Stimulated activated CD8-positive, alpha-beta memory T cell treated with anti-CD3 and anti-CD28 coated beads, Interleukin-2, amount 100 ng/mL, for 48 hours (primary cell): Measurements from ENCODE around the gene RHBG.

Source experiments
- DNase-seq, 2 donors: peaks; one replicate each; pipeline ENCODE4 v3.0.0-alpha.2; 2020; ENCODE audit warnings: low read depth in 2 of 2

Gene RHBG

DNA sequence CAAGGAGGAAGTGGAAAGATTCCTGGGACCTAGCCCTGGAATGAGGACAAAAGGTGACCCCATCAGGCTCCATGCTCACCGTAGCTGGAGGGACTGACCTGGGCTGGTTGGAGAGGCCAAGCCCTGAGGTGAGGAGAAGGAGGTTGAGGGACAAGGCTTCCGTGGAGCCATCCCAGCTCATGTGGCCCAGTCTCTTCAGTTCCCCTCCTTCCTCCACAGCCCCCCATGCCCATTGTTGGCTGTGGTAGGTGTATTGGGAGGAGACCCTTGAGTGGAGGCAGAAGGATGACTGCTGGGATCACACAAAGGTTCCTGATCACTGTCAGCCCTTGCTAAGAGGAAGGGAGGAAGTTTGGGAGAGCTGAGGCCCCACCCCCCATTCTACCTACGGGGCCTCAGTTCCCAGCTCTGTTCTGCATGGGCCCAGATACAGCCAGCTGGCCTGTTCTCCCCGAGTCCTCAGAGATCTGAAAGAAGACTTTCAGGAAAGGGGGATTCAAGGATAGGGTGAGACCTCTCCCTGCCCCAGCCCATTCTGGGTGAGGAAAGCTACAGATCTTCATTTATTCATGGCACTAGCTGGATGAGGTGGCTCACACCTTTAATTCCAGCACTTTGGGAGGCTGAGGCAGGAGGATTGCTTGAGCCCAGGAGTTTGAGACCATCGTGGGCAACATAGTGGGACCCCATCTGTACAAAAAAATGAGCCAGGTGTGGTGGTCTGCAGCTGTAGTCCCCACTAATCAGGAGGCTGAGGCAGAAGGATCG is 17.3 kb downstream of the RHBG start:
- no peak for DNase-seq

GRCh38 chr1:156386949-156387869 is 18.2 kb downstream of the RHBG start:
- DNase-seq: no peak

DNA sequence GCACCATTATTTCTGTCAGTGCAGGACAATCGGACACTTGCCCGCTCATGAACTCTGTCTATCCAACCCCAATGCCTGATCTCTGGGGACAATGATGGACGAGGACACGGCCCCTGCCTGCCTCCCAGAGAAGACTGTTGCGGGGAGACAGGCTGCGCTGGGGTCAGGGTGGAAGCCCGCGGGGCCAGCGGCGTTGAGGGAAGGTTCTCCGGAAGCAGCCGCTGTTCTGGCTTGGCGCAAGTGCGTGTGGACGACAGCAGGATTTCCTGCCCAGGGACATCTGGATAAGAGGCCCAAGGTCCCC is 18.8 kb downstream of the RHBG start:
- no peak for DNase-seq

GRCh38 chr1:156388174-156389137 is 19.4 kb downstream of the RHBG start:
- no peak for DNase-seq

DNA sequence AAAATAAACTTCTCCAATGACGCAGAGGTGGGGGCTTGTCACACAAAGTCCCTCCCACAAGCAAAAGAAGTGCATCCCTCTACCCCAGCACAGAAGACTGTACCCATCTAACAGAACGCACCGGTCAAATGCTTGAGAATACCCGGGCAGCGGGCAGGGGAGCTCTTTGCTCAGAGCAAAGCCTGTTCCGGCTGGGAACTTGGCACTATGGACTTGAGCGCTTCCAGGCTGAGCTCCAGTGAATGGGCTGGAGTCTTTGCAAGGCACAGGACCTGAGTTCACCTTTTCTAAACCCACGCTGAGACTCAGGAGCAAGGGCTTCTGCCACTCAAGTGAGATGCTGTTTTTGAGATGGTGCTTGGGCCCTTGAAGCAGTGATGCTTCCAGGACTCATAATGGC is 20.3 kb downstream of the RHBG start:
- no peak for DNase-seq

DNA sequence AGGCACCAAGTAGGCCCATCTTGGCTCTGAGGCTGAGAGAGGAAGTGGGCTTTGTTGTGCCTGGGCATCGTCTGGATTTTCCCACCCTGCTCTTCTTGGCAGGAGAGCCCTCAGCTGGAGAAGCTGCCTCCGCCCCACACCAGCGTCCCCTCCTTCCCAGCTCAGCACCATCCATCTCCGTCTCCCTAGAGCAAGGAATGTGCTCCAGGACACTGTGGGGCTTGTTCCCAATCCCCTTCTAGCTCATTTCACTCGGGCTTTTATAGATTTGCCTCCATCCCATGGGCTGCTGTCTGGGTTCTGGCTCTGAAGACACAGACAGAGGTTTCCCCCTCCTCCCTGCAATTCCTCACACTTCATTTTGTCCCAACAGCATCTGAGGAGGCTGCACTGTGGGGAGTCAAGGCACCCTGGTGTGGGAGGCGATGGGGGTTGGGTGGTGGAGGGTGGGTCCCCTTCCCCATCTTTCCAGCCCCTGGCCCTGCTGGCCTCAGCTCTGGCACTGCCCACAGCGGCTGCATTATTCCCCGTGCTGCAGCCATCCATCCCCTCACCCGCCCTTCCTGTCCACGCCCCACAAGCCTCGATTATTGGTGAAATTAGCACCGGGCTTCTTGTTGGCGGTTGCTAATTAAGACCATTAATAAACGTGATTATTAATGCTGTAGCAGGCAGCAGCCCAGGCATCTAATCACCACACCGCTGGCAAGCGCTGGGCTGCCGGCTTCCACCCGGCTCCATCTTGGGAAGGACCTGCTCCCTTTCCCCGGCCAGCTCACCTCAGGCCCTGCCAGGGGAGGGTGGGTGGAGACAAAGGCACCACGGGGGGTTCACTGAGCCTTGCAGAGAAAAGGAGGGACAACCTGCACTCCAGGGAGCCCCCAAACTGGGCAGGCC is 21.7 kb downstream of the RHBG start:
- no peak for DNase-seq

DNA sequence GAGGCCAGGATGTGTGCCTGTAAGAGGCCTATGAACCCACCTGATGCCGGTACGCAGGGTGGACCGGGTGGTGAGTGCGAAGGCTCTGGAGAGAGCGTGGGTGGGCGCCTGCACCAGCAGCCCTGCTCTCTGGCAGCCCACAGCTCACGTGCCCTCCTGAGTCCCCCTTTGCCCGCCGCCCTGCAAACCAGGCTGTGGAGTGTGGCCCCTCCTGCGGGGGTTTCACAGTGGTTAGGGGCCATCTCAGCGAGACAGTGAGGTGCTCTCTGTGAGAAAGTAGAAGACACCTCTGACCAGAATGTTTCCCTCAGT is 22.3 kb downstream of the RHBG start:
- DNase-seq: no peak

- no peak for DNase-seq
Measured at GRCh38 chr1:156391701-156392100, 22.7 kb downstream of the RHBG start.

DNA sequence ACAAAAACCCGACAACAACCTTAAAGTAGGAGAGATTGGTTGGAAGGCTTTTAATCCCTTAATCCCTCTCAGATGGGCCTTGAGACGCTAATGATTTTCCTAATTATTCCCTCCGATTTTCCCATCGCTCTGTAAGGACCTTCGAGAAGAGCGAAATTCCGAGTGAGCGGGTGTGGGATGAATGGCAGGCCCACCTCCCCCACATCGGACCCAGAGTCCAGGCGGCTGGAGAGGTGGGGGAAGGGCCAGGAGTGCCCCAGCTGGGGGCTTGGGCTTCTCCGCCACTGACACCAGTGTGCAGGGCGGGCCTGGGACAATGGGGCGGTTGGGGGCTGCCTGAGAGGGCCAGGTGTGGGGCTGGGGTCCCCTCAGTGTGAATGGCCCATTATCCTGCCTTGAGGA is 23.4 kb downstream of the RHBG start:
- DNase-seq: no peak

DNA sequence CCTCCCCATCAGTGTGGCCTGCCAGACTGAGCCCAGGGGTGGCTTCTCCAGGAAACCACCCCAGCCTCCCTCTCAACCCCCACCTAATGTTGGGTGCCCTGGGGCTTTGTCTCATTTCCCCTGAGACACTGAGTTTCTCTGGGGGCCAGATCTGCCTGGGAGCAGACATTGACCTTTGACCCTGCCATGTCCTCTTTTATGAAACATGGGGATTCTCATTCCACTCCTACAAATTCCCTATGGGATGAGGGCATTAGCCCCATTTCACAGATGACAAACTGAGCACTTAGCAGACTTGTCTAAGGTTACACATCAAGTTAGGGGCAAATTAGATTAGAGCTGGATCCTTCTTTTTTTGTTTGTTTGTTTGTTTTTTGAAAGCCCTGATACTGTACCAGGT is 24.1 kb downstream of the RHBG start:
- DNase-seq: no peak

DNA sequence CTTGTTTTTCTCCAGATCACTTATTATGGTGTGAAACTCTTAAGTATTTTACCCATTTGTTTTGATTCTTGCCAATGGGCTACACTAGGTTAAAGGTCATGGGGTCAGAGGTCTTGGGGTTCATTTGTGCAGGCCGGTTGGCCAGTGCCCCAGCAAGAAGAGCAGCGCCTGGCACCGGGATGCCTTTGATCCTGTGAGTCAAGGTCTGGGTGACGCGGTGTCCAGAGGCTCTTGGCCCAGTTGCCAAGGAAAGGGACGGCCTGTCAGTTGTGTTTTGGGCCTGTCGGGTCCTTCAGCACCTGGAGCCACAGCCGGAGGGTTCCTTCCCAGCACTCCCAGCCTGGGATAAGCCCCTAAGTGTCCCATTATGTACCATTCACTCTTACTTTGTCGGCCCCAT is 25.1 kb downstream of the RHBG start:
- DNase-seq: no peak

GRCh38 chr1:156394835-156395461 is 25.9 kb downstream of the RHBG start:
- no peak for DNase-seq

DNA sequence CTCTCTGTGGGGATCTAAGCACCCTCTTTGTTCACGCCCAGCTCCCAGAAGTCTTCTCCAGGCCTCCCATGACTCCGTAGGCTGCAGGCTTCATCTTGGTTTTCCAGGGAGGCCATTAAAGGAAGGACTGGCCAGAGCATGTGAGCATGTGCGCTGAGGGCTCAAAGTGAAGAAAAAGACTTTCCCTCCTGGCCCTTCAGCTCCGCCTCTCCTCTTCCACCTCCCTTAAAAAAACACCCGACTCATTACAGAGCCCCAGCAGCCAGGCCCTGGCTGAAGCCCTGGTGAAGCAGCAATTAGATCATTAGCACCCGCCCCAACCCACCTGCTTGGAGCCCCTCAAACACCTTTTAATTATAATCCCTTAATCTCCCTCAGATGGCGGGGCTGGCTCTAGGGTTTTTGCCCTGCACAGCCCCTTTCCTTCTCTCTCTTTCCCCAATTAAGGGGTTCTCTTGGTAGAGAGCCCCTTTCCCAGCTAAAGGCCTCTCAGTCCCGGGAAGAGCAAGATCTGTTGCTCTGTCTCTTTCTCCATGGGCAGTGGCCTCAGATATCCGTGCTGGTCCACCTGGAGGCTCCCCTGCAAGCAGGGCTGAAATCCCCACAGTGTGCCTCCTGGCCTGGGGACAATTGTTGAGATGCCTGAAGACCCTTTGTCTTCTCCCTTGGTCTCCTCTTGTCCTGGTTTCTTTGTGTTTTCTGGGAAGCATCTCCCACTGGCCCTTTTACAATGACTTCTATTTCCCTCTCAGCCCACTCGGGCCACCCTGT is 30.5 kb downstream of the RHBG start:
- DNase-seq: no peak

- no peak for DNase-seq
Measured at GRCh38 chr1:156400191-156400935, 31.4 kb downstream of the RHBG start.

GRCh38 chr1:156401041-156401574 is 32.1 kb downstream of the RHBG start:
- no peak for DNase-seq

DNA sequence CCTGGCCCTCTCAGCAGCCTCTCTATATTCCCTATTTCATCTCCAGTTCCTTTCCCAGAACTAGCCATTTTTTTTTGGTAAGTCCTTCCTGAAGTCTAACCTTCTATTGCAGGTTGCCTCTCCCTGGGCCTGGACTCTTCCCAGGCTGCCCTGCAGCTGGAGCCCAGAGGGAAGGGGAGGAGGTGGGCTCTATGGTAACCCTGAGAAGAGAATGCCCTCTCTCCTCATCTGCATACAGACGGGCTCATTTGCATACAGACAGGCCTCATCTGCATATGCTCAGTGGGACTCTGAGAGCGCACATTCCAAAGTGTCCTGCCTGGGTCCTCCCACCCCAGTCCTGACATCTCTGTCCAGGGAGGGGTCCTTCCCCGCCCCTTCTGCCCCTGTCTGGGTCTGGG is 32.7 kb downstream of the RHBG start:
- DNase-seq: no peak

- DNase-seq: no peak
Measured at GRCh38 chr1:156402331-156403020, 33.5 kb downstream of the RHBG start.

- DNase-seq: no peak
Measured at GRCh38 chr1:156405670-156406069, 36.7 kb downstream of the RHBG start.
